ENCODE results near the gene MTMR10. TPM values are rescaled to one million over a fixed set of nuclear protein-coding genes. Genes with fewer than 3 reads are reported as not detected.

MTMR10 gene, protein sequence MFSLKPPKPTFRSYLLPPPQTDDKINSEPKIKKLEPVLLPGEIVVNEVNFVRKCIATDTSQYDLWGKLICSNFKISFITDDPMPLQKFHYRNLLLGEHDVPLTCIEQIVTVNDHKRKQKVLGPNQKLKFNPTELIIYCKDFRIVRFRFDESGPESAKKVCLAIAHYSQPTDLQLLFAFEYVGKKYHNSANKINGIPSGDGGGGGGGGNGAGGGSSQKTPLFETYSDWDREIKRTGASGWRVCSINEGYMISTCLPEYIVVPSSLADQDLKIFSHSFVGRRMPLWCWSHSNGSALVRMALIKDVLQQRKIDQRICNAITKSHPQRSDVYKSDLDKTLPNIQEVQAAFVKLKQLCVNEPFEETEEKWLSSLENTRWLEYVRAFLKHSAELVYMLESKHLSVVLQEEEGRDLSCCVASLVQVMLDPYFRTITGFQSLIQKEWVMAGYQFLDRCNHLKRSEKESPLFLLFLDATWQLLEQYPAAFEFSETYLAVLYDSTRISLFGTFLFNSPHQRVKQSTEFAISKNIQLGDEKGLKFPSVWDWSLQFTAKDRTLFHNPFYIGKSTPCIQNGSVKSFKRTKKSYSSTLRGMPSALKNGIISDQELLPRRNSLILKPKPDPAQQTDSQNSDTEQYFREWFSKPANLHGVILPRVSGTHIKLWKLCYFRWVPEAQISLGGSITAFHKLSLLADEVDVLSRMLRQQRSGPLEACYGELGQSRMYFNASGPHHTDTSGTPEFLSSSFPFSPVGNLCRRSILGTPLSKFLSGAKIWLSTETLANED
- 10 to 100 TPM; 28.6 to 48.7 (median 36.8) TPM for total RNA-seq

DNA sequence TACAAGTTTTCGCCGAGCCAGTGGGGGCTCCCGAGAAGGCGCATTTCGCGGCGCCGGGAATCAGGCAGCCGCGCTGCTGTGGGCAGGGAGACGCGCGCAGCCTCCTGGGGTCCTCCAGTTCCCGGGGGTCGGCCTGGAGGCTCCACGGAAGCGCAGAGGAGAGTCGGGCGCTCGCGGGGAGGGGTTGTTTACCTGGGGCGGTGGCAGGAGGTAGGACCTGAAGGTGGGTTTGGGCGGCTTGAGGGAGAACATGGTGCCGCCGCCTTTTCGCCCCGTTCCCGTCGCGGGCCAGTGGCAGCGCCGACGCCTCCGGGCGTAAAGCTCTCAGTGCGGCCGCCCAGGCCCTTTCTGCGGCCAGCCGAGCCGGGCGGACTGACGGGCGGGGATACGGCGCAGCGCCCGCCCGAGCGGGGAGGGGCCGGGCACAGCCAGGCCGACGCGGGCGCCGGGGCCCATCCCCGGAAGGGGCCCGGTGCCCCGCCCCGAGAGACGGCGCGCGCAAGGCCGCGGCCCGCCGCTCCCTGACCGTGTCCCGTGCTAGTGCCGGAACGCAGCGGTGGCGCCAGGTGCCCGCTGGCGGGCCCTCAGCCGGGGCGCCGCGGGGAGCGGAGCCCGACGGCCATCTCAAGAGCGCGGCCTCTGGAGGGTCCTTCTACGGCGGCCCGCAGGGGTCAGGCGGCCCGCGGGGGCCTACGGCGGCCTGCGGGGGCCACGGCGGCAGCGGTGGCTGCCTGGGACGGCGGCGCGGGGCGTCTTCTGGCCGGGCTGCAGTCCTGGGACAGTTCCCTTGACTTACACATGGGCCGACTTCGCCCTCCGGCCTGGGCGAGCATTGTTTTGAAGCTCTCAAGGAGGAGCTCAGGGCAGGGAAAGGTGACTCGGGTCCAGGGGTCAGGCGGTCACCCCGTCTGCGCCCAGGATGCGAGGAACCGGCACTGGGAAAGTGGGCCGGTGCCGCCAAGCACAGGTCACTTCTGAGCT lies at the start of gene MTMR10:
Gene MTMR10, minus strand, starts transcription at position 374 of the 981 bp plus-strand sequence. Its CDS starts 122 bp downstream, at position 252.
- Histone ChIP-seq H3K36me3 (peaks cover 0 to 9% (median 0%) of the 10 kb centered on the region in 4 donors), H3K27ac (peak within 1 kb of the TSS; percentile 92 to 99 (median 98)), H3K4me1 (peaks cover 16 to 39% (median 26%) of the 10 kb centered on the region in 4 donors), H3K27me3 (no peaks in the 10 kb centered on the region), H3K4me3 (peak within 1 kb of the TSS; percentile 50 to 94 (median 74)), H3K9me3 (no peaks in the 10 kb centered on the region)
- peak; percentile 76 to 97 for DNase-seq
- 0 to 1% methylated on average over 12 to 82 of the region's 114 CpGs for WGBS, 2 donors
- TF ChIP-seq POLR2AphosphoS5 (IDR thresholded peaks at IDR 0.05) (peak; percentile 65 to 86), EP300 (IDR thresholded peaks at IDR 0.05) (no peak), POLR2A (IDR thresholded peaks at IDR 0.05) (peak in 3 of 4 donors; percentile 85 to 95 (median 93))
- TF ChIP-seq, protein P1, sequence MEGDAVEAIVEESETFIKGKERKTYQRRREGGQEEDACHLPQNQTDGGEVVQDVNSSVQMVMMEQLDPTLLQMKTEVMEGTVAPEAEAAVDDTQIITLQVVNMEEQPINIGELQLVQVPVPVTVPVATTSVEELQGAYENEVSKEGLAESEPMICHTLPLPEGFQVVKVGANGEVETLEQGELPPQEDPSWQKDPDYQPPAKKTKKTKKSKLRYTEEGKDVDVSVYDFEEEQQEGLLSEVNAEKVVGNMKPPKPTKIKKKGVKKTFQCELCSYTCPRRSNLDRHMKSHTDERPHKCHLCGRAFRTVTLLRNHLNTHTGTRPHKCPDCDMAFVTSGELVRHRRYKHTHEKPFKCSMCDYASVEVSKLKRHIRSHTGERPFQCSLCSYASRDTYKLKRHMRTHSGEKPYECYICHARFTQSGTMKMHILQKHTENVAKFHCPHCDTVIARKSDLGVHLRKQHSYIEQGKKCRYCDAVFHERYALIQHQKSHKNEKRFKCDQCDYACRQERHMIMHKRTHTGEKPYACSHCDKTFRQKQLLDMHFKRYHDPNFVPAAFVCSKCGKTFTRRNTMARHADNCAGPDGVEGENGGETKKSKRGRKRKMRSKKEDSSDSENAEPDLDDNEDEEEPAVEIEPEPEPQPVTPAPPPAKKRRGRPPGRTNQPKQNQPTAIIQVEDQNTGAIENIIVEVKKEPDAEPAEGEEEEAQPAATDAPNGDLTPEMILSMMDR (IDR thresholded peaks at IDR 0.05) = peak in 2 of 6 experiments; percentile 19 to 26
- peak; percentile 96 to 99 for ATAC-seq (ENCODE audit: low FRiP score in 2 of 2)

DNA sequence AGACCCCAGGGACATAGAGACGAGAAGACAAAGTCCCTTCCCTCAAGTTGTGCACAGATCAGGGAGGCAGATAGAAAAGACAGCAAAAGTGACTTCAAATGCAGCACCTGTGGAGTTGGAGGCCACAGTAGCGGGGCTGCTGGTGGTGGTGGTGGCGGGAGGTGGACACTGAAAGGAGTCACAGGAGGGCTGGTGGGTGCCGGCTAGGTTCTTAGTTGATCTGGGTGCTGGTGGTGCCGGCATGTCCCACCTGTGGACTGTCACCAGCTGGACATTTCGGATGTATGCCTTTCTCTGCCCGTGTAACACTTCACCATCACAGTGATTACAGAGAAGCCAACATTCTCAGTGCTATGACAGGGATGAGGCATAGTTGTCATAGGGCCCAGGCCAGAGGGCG lies 49.2 kb upstream of the MTMR10 start:
- TF ChIP-seq POLR2A (IDR thresholded peaks at IDR 0.05) (no peak), POLR2AphosphoS5 (IDR thresholded peaks at IDR 0.05) (no peak), EP300 (IDR thresholded peaks at IDR 0.05) (no peak)
- TF ChIP-seq, protein P1 (IDR thresholded peaks at IDR 0.05) = no peak
- no peak overlapping the region for H3K27ac ChIP-seq
- H3K4me1 ChIP-seq = no peaks in the 10 kb centered on the region
- H3K27me3 ChIP-seq = no peaks in the 10 kb centered on the region
- H3K4me3 ChIP-seq = no peak overlapping the region
- H3K9me3 ChIP-seq = no peaks in the 10 kb centered on the region
- ATAC-seq (ENCODE audit: low FRiP score in 2 of 2) (no peak), DNase-seq (no peak)
- H3K36me3 ChIP-seq = no peaks in the 10 kb centered on the region
- 89 to 91% methylated on average over 8 of the region's 8 CpGs for WGBS, 2 donors

DNA sequence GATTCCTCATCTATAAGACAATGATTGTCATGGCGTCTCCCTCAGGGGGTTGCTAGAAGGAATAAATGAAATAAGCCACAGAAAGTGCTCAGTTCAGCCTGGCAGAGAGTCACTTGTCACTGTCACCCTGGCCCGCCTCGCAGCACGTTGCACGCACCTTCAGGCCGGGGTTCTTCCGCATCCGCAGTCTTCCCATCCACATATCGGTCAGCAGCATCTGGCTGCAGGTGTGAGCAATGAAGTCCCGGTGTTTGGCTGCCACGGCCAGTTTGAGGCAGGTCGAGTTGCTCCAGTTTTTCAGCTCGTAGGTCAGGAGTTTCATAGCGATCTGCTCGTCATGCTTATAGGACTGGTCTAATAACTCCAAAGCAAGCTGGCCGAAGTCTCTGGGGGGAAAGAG lies 48.5 kb upstream of the MTMR10 start:
- Histone ChIP-seq H3K4me1 (no peaks in the 10 kb centered on the region), H3K4me3 (no peak overlapping the region), H3K36me3 (no peaks in the 10 kb centered on the region), H3K27ac (no peak overlapping the region), H3K27me3 (no peaks in the 10 kb centered on the region), H3K9me3 (no peaks in the 10 kb centered on the region)
- TF ChIP-seq EP300 (IDR thresholded peaks at IDR 0.05) (no peak), POLR2AphosphoS5 (IDR thresholded peaks at IDR 0.05) (no peak), POLR2A (IDR thresholded peaks at IDR 0.05) (no peak)
- TF ChIP-seq, protein P1 (IDR thresholded peaks at IDR 0.05) = no peak
- peak in 1 of 2 donors; percentile 52 for DNase-seq
- ATAC-seq (ENCODE audit: low FRiP score in 2 of 2) = no peak
- WGBS, 2 donors = 95% methylated on average over 16 of the region's 16 CpGs

DNA sequence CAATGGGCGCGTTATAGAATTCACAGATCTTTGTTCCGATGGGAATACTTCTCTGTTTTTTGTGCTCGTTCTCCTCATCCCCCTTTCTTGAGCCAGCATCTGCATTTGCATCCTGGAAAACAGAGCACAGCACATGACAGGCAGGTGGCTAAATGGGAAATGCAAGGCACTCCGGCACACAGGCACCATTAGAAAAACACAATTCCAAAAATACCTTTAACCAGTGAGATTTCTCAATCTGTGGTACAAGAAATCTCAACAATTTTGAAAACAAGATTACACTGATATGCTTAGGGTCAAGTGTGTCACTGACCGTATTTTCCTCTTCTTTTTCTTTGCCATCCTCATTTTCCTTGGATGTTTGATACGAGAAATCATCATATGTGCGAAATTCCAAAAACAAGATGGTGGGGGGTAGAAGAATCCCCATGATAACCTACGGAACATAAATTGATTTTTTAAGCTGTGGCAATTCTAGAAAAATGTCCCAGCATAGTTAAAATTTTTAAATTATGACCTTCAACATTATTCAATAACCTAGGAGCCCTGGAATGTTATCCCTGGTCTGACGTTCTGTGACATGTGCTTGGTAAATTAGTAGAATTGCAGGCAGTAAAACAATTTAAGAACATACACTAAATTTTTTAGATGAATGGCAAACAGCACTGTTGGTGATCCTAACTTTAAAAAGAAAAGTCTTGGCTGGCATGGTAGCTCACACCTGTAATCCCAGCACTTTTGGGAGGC lies 46.5 kb upstream of the MTMR10 start:
- Histone ChIP-seq H3K27ac (no peak overlapping the region), H3K4me3 (no peak overlapping the region), H3K36me3 (no peaks in the 10 kb centered on the region), H3K27me3 (no peaks in the 10 kb centered on the region), H3K4me1 (peaks cover 0 to 8% (median 3%) of the 10 kb centered on the region in 4 donors), H3K9me3 (no peaks in the 10 kb centered on the region)
- DNase-seq (no peak), ATAC-seq (ENCODE audit: low FRiP score in 2 of 2) (no peak)
- TF ChIP-seq EP300 (IDR thresholded peaks at IDR 0.05) (no peak), POLR2A (IDR thresholded peaks at IDR 0.05) (no peak), POLR2AphosphoS5 (IDR thresholded peaks at IDR 0.05) (no peak)
- TF ChIP-seq, protein P1 (IDR thresholded peaks at IDR 0.05) = no peak
- 92% methylated on average over 10 of the region's 10 CpGs for WGBS, 2 donors
